Loucy (cell line): ENCODE results near the gene C3orf20.
"Not testable (repeated sequence)": the region's sequence is repeated elsewhere in the genome, so short reads cannot be mapped to it uniquely, and the experiment has no call there.

Source experiments
- H2AFZ ChIP-seq: fragments of 200-600 bp; sonication (generic); 2 replicates; pipeline ENCODE4 v1.6.0; 2016; ENCODE audit warnings: antibody characterized with exemption, mild to moderate bottlenecking, low read length, moderate library complexity
- H3F3A ChIP-seq: fragments of 200-600 bp; 2 replicates; pipeline ENCODE4 v1.6.0; 2016; ENCODE audit warnings: antibody characterized with exemption, low read depth, mild to moderate bottlenecking
- H3K27me3 ChIP-seq: fragments of 200-600 bp; sonication (generic); 2 replicates; pipeline ENCODE4 v1.6.1; 2014; ENCODE audit warnings: low read length, mild to moderate bottlenecking; ENCODE audit not compliant: insufficient read depth, poor library complexity, severe bottlenecking
- H3K36me3 ChIP-seq: fragments of 200-600 bp; sonication (generic); 2 replicates; pipeline ENCODE4 v1.6.1; 2016; ENCODE audit warnings: low read length; ENCODE audit not compliant: insufficient read depth
- H3K4me1 ChIP-seq: fragments of 200-600 bp; sonication (generic); 2 replicates; pipeline ENCODE4 v1.5.1; 2014; ENCODE audit warnings: low read length, mild to moderate bottlenecking; ENCODE audit not compliant: insufficient read depth, poor library complexity, severe bottlenecking
- H3K4me2 ChIP-seq: fragments of 200-600 bp; sonication (generic); 2 replicates; pipeline ENCODE4 v1.6.0; 2014; ENCODE audit warnings: antibody characterized with exemption, low read length, low read depth, mild to moderate bottlenecking; ENCODE audit not compliant: poor library complexity, severe bottlenecking
- H3K4me3 ChIP-seq: fragments of 200-600 bp; sonication (generic); 2 replicates; pipeline ENCODE4 v1.5.1; 2014; ENCODE audit warnings: low read length, mild to moderate bottlenecking, mixed read lengths; ENCODE audit not compliant: poor library complexity, severe bottlenecking
- H3K79me2 ChIP-seq: fragments of 200-600 bp; sonication (generic); 2 replicates; pipeline ENCODE4 v1.6.1; 2014; ENCODE audit warnings: low read length; ENCODE audit not compliant: insufficient read depth
- H3K9ac ChIP-seq: fragments of 200-600 bp; sonication (generic); 2 replicates; pipeline ENCODE4 v1.6.0; 2014; ENCODE audit warnings: mild to moderate bottlenecking, low read depth, low read length, moderate library complexity; ENCODE audit not compliant: poor library complexity, severe bottlenecking
- H3K9me2 ChIP-seq: fragments of 200-600 bp; sonication (generic); replicated peaks from 2 replicates; pipeline ENCODE4 v1.6.1; 2016; ENCODE audit warnings: low read depth, low read length, mixed read lengths
- H3K9me3 ChIP-seq: fragments of 200-600 bp; sonication (generic); 2 replicates; pipeline ENCODE4 v1.6.1; 2014; ENCODE audit warnings: mild to moderate bottlenecking, antibody characterized with exemption, low read length, low read depth; ENCODE audit not compliant: insufficient read depth
- H4K20me1 ChIP-seq: fragments of 200-600 bp; sonication (generic); 2 replicates; pipeline ENCODE4 v1.6.0; 2014; ENCODE audit warnings: antibody characterized with exemption, low read length, mild to moderate bottlenecking; ENCODE audit not compliant: insufficient read depth, poor library complexity, severe bottlenecking
- EZH2phosphoT487 ChIP-seq: fragments of 200-600 bp; IDR thresholded peaks from 2 replicates; pipeline ENCODE4 v1.6.1; 2018; ENCODE audit warnings: antibody characterized with exemption, mild to moderate bottlenecking, moderate library complexity, borderline replicate concordance
- TF ChIP-seq, protein P1 (sequence below): fragments of 200-600 bp; sonication (generic); conservative IDR thresholded peaks from 2 replicates; pipeline ENCODE4 v1.5.1; 2014; ENCODE audit warnings: mild to moderate bottlenecking, antibody characterized with exemption, low read length

The C3orf20 gene

DNA sequence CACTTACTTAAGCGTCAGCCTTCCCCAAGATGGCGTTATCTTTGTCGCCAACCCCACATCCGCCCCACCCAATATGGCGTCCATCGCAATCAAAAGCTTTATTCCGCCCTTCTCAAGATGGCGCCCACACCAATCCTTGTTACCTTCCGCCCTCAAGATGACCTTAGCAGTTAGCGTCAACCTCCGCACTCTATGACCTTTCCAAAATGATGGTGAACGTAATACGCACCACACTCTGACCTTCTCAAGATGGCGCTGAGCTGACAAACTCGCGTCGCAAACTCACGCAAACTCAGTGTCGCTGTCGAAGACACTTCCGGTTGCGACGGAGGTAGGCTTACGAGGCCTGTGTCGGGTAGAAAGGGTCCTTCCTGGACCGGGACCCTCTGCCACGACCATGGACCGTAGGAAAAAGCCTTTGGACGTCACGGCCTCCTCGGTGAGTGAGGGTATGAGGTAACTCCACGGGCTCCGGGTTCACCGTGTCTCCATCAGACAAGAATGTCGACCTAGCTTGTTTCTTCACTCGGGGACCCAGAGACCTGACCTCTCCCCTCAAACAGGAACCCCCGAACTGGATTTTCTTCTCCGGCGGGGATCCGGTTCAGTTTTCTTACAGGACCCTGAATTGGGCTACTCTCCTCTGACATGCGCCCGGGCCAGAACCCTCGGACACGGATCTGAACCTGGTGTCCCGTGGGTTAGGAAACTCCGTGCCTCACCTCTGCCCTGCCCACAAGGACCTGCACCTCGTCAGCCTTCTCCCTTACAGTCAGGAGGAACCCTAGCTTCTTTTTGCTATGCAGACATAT, 23.3 kb upstream of the C3orf20 start, which contains the start of gene CCDC174:
Gene CCDC174 (plus strand): TSS at position 323 of the 812 bp plus-strand sequence. CDS start 75 bp downstream, at position 398.
- H3K4me3 ChIP-seq: peak within 1 kb of the TSS; percentile 95
- H3F3A ChIP-seq: 0 out of 2 replicates have a peak, but pooled peaks cover 4% of the 10 kb centered on the region
- peak within 1 kb of the TSS; percentile 95 for H3K9ac ChIP-seq
- no peaks in the 10 kb centered on the region for H3K9me2 ChIP-seq
- H3K27me3 ChIP-seq: no peaks in the 10 kb centered on the region
- peaks cover 13% of the 10 kb centered on the region; the same call in 1 of the 2 replicates for H3K36me3 ChIP-seq
- peaks cover 38% of the 10 kb centered on the region for H3K79me2 ChIP-seq
- H4K20me1 ChIP-seq: peaks cover 3% of the 10 kb centered on the region
- H3K9me3 ChIP-seq: no peaks in the 10 kb centered on the region
- TF ChIP-seq, protein P1, sequence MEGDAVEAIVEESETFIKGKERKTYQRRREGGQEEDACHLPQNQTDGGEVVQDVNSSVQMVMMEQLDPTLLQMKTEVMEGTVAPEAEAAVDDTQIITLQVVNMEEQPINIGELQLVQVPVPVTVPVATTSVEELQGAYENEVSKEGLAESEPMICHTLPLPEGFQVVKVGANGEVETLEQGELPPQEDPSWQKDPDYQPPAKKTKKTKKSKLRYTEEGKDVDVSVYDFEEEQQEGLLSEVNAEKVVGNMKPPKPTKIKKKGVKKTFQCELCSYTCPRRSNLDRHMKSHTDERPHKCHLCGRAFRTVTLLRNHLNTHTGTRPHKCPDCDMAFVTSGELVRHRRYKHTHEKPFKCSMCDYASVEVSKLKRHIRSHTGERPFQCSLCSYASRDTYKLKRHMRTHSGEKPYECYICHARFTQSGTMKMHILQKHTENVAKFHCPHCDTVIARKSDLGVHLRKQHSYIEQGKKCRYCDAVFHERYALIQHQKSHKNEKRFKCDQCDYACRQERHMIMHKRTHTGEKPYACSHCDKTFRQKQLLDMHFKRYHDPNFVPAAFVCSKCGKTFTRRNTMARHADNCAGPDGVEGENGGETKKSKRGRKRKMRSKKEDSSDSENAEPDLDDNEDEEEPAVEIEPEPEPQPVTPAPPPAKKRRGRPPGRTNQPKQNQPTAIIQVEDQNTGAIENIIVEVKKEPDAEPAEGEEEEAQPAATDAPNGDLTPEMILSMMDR: no peak
- no peak for TF ChIP-seq EZH2phosphoT487
- H2AFZ ChIP-seq: peak within 1 kb of the TSS; percentile 92
- peak within 1 kb of the TSS; percentile 96 for H3K4me2 ChIP-seq
- peaks cover 33% of the 10 kb centered on the region for H3K4me1 ChIP-seq

DNA sequence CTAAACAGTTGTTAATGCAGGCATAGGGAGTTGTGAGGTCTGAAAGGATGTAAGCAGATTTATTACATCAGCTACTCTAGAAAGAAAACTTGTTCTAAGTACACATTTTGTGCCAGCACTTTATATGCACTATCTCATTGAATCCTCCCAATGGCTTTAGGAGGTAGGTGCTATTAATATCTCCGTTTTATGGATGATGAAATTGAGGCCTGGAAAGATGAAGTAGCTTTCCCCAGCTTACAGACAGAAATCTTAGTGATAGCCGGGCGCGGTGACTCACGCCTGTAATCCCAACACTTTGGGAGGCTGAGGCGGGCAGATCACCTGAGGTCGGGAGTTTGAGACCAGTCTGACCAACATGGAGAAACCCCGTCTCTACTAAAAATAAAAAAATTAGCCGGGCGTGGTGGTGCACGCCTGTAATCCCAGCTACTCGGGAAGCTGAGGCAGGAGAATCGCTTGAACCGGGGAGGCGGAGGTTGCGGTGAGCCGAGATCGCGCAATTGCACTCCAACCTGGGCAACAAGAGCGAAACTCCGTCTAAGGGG, 22.5 kb upstream of the C3orf20 start:
- Histone ChIP-seq H2AFZ (0 out of 2 replicates have a peak overlapping the region, but pooled peaks have one; percentile 92), H3K9ac (peak overlapping the region; percentile 95)
- H3F3A ChIP-seq: not testable (repeated sequence)

GRCh38 chr3:14657579-14657978, 17.4 kb upstream of the C3orf20 start:
- Histone ChIP-seq H3K36me3 (peaks cover 65% of the 10 kb centered on the region; the same call in 1 of the 2 replicates), H3K4me1 (peaks cover 24% of the 10 kb centered on the region), H2AFZ (no peak overlapping the region), H3F3A (no peaks in the 10 kb centered on the region), H4K20me1 (peaks cover 3% of the 10 kb centered on the region), H3K9me3 (no peaks in the 10 kb centered on the region), H3K4me2 (no peak overlapping the region), H3K9me2 (no peaks in the 10 kb centered on the region), H3K27me3 (no peaks in the 10 kb centered on the region), H3K79me2 (peaks cover 32% of the 10 kb centered on the region), H3K4me3 (no peak overlapping the region), H3K9ac (no peak overlapping the region)
- TF ChIP-seq EZH2phosphoT487: no peak
- TF ChIP-seq, protein P1: no peak

More for the DNA sequence above, 22.5 kb upstream of the C3orf20 start:
- H3K9me2 ChIP-seq, H4K20me1 ChIP-seq, H3K9me3 ChIP-seq, H3K27me3 ChIP-seq: not testable (repeated sequence)
- H3K4me1 ChIP-seq: peaks cover 37% of the 10 kb centered on the region
- peaks cover 42% of the 10 kb centered on the region for H3K79me2 ChIP-seq
- H3K4me2 ChIP-seq: peak overlapping the region; percentile 96
- H3K4me3 ChIP-seq: peak overlapping the region; percentile 95
- peaks cover 20% of the 10 kb centered on the region; the same call in 1 of the 2 replicates for H3K36me3 ChIP-seq
